Measurements from ENCODE around the gene AP1M2. TPM values are rescaled to one million over a fixed set of nuclear protein-coding genes. Genes with fewer than 3 reads are reported as not detected.

The AP1M2 gene
- total RNA-seq, 1 experiment from 2014 or later, result 196 TPM

DNA sequence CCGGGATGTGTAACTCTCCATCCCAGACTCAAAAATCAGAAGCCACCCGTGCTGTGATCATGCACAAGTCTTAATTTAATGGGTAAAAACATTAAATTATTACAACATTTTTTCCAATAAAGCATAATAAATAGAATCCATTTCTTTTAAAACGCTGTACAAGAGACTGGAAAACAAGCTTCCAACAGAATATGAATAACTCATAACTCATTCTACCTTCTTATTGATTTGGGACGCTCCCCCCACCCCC is 20.8 kb downstream of the AP1M2 start:
- peak overlapping the region; percentile 91 for H3K27ac Mint-ChIP-seq (ENCODE audit: unreplicated experiment)

DNA sequence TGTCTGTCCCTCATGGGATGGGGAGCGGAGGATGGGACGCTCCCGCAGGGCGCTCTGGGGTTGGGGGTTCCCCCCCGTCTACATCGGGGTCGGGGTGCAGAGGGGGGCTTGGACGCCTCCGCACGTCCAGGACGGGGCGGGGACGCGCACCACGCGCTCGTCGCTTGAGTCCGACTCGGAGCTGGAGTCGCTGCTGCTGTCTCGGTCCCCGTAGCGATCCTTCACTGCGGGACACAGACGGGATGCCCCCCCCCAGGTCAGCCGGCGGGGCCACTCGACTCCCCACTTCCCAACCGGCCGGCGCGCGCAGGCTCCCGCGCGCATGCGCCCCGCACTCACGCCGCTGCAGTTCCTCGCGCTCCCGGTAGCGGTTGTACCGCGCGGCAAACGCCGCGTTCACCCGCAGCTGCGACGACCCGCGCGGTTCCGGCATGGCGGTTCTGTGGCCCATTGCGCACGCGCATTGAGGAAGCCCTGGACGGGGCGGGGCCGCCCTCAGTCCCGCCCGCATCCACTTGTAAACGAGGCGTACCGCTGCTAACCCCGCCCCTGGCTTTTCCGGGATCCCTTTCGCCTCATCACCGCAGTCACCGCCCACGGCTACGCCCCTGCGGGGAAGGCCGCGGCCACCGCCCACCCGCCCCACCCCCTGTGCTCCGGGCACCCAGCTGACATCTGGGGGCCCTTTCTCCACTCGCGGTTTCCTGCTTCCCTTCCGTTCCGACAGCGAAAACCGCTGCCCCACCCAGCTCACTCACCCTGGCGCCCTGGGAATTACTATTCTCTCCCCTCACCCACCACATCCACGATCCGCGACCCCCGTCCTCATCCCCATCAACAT is 21.3 kb downstream of the AP1M2 start, which contains the start of gene KRI1:
TSS of gene KRI1 (minus strand) at position 444 of the 841 bp plus-strand sequence. CDS start at position 433, 11 bp downstream.
- intact Hi-C loops (cut with micrococcal nuclease; ENCODE audit: unreplicated experiment), result loop anchor here (1.0 to 5.0 kb wide), 5 partner anchors 10 to 132 kb away; partner anchors contain the start of genes ATG4D, ILF3 and KEAP1
- no peaks in the 10 kb centered on the region for H3K9me3 ChIP-seq
- peak; percentile 97 to 98 for DNase-seq
- Mint-ChIP-seq H3K27me3 (ENCODE audit: insufficient read depth, unreplicated experiment) (no peaks in the 10 kb centered on the region), H3K9me3 (ENCODE audit: unreplicated experiment) (no peaks in the 10 kb centered on the region), H3K27ac (ENCODE audit: unreplicated experiment) (peak within 1 kb of the TSS; percentile 91), H3K4me1 (ENCODE audit: low read depth, unreplicated experiment) (peaks cover 11% of the 10 kb centered on the region), H3K4me3 (ENCODE audit: unreplicated experiment) (peak within 1 kb of the TSS; percentile 96), H3K36me3 (ENCODE audit: insufficient read depth, unreplicated experiment) (peaks cover 59% of the 10 kb centered on the region)
- no TSS peak for BruUV-seq (replicated peaks)
- H3K4me1 ChIP-seq, result peaks cover 4% of the 10 kb centered on the region; the same call in 1 of the 2 replicates
- POLR2A ChIA-PET, result no interaction called here
- no peaks in the 10 kb centered on the region for H3K27me3 ChIP-seq (replicated peaks; ENCODE audit: control insufficient read depth, insufficient read depth, low read length)
- H3K36me3 ChIP-seq (ENCODE audit: control insufficient read depth, insufficient read depth, low read length), result no peaks in the 10 kb centered on the region; the same call in 1 of the 2 replicates
- H3K4me3 ChIP-seq (ENCODE audit: low read depth, low read length), result peak within 1 kb of the TSS; percentile 93
- CTCF ChIA-PET, result interaction anchor here (0.6 to 1.1 kb wide), 3 partner anchors 12 to 24 kb away, joined by 4 to 8 read pairs (median 6); no protein-coding TSS in a partner anchor
- TF ChIP-seq, protein P1, sequence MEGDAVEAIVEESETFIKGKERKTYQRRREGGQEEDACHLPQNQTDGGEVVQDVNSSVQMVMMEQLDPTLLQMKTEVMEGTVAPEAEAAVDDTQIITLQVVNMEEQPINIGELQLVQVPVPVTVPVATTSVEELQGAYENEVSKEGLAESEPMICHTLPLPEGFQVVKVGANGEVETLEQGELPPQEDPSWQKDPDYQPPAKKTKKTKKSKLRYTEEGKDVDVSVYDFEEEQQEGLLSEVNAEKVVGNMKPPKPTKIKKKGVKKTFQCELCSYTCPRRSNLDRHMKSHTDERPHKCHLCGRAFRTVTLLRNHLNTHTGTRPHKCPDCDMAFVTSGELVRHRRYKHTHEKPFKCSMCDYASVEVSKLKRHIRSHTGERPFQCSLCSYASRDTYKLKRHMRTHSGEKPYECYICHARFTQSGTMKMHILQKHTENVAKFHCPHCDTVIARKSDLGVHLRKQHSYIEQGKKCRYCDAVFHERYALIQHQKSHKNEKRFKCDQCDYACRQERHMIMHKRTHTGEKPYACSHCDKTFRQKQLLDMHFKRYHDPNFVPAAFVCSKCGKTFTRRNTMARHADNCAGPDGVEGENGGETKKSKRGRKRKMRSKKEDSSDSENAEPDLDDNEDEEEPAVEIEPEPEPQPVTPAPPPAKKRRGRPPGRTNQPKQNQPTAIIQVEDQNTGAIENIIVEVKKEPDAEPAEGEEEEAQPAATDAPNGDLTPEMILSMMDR (IDR thresholded peaks at IDR 0.05; ENCODE audit: insufficient read depth in 1 of 2, low read depth in 1 of 2, low read length in 1 of 2, severe bottlenecking in 1 of 2, unreplicated experiment in 1 of 2), result peak; percentile 34

More for the DNA sequence above, 20.8 kb downstream of the AP1M2 start:
- no peaks in the 10 kb centered on the region for H3K9me3 ChIP-seq
- Mint-ChIP-seq H3K9me3 (ENCODE audit: unreplicated experiment) (no peaks in the 10 kb centered on the region), H3K4me3 (ENCODE audit: unreplicated experiment) (peak overlapping the region; percentile 96), H3K27me3 (ENCODE audit: insufficient read depth, unreplicated experiment) (no peaks in the 10 kb centered on the region), H3K4me1 (ENCODE audit: low read depth, unreplicated experiment) (peaks cover 13% of the 10 kb centered on the region), H3K36me3 (ENCODE audit: insufficient read depth, unreplicated experiment) (peaks cover 56% of the 10 kb centered on the region)
- intact Hi-C loops (cut with micrococcal nuclease; ENCODE audit: unreplicated experiment), result loop anchor here (1.0 to 5.0 kb wide), 4 partner anchors 23 to 131 kb away; partner anchors contain the start of genes ATG4D, ILF3 and KEAP1
- CTCF ChIA-PET, result interaction anchor here (1.1 kb wide), 1 partner anchor 11 kb away, joined by 8 read pairs; no protein-coding TSS in a partner anchor
- POLR2A ChIA-PET, result no interaction called here
- BruUV-seq (replicated peaks), result no TSS peak
- H3K27me3 ChIP-seq (replicated peaks; ENCODE audit: control insufficient read depth, insufficient read depth, low read length), result no peaks in the 10 kb centered on the region
- peak overlapping the region; percentile 93 for H3K4me3 ChIP-seq (ENCODE audit: low read depth, low read length)
- no peaks in the 10 kb centered on the region; the same call in 1 of the 2 replicates for H3K36me3 ChIP-seq (ENCODE audit: control insufficient read depth, insufficient read depth, low read length)
- DNase-seq, result no peak
- H3K4me1 ChIP-seq, result peaks cover 4% of the 10 kb centered on the region; the same call in 1 of the 2 replicates
- TF ChIP-seq, protein P1 (IDR thresholded peaks at IDR 0.05; ENCODE audit: insufficient read depth in 1 of 2, low read depth in 1 of 2, low read length in 1 of 2, severe bottlenecking in 1 of 2, unreplicated experiment in 1 of 2), result no peak

DNA sequence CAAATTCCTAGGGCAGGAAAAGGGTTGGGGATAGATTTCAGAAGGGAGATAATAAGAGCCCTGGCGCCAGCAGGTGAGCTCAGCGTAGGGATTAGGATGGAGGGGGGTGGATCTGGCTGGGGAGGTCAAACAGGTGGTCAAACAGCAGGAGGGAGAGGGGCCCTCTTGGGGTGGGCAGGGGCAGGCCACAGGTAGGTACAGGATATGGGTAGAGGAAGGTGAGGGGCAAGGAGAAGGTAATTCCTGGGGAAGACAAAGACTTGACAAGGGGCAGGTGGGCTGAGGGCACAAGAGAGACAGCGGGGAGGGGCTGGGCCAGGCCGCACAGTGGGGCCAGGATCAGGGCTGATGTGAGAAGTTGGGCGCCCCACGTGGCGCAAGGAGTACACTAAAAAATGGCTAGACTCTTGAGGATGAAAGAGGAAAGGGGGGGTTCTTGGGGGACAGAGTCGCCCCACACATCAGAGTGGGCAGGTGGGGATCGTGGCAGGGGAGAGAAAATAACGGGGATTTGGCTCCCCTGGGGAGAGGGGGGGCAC is 22.0 kb downstream of the AP1M2 start:
- intact Hi-C loops (cut with micrococcal nuclease; ENCODE audit: unreplicated experiment), result loop anchor here (1.0 to 5.0 kb wide), 4 partner anchors 10 to 132 kb away; partner anchors contain the start of genes ILF3 and KEAP1
- DNase-seq, result peak in 1 of 2 experiments; percentile 59

More for the DNA sequence above, 22.0 kb downstream of the AP1M2 start:
- BruUV-seq (replicated peaks), result no TSS peak
- H3K27me3 Mint-ChIP-seq (ENCODE audit: insufficient read depth, unreplicated experiment), result no peaks in the 10 kb centered on the region
- H3K4me3 ChIP-seq (ENCODE audit: low read depth, low read length), result peak overlapping the region; percentile 93
- TF ChIP-seq, protein P1 (IDR thresholded peaks at IDR 0.05; ENCODE audit: insufficient read depth in 1 of 2, low read depth in 1 of 2, low read length in 1 of 2, severe bottlenecking in 1 of 2, unreplicated experiment in 1 of 2), result peak in 1 of 2 experiments; percentile 46
- peak overlapping the region; percentile 96 for H3K4me3 Mint-ChIP-seq (ENCODE audit: unreplicated experiment)
- peaks cover 7% of the 10 kb centered on the region for H3K4me1 Mint-ChIP-seq (ENCODE audit: low read depth, unreplicated experiment)
- no peaks in the 10 kb centered on the region for H3K9me3 Mint-ChIP-seq (ENCODE audit: unreplicated experiment)
- peaks cover 3% of the 10 kb centered on the region; the same call in 1 of the 2 replicates for H3K4me1 ChIP-seq
- no peaks in the 10 kb centered on the region for H3K9me3 ChIP-seq
- H3K27me3 ChIP-seq (replicated peaks; ENCODE audit: control insufficient read depth, insufficient read depth, low read length), result no peaks in the 10 kb centered on the region
- ChIA-PET CTCF (interaction anchor here (0.6 to 1.0 kb wide), 2 partner anchors 24 to 56 kb away, joined by 3 to 6 read pairs; no protein-coding TSS in a partner anchor), POLR2A (no interaction called here)
- H3K27ac Mint-ChIP-seq (ENCODE audit: unreplicated experiment), result peak overlapping the region; percentile 91
- peaks cover 55% of the 10 kb centered on the region for H3K36me3 Mint-ChIP-seq (ENCODE audit: insufficient read depth, unreplicated experiment)
- no peaks in the 10 kb centered on the region; the same call in 1 of the 2 replicates for H3K36me3 ChIP-seq (ENCODE audit: control insufficient read depth, insufficient read depth, low read length)

Data from Caco-2 (cell line).